Suprapubic skin (tissue), 4 donors: ENCODE results near the gene TMEM131. TPM values are rescaled to one million over a fixed set of nuclear protein-coding genes. Genes with fewer than 3 reads are reported as not detected.
"Not testable (repeated sequence)": the region's sequence is repeated elsewhere in the genome, so short reads cannot be mapped to it uniquely, and the experiment has no call there.

Source experiments
- DNase-seq, 2 donors: peaks; one replicate each; pipeline ENCODE4 v3.0.0-alpha.2; 2019; ENCODE audit warnings: low spot score in 2 of 2
- H3K27ac ChIP-seq: fragments of 200-600 bp; sonication (generic); one replicate; pipeline ENCODE4 v1.5.1; 2019
- H3K27me3 ChIP-seq: fragments of 200-600 bp; sonication (generic); one replicate; pipeline ENCODE4 v1.5.1; 2019
- H3K36me3 ChIP-seq: fragments of 200-600 bp; sonication (generic); one replicate; pipeline ENCODE4 v1.5.1; 2019
- H3K4me1 ChIP-seq: fragments of 200-600 bp; sonication (generic); one replicate; pipeline ENCODE4 v1.5.1; 2019
- H3K4me3 ChIP-seq: fragments of 200-600 bp; sonication (generic); one replicate; pipeline ENCODE4 v1.5.1; 2019; ENCODE audit warnings: mild to moderate bottlenecking
- H3K9me3 ChIP-seq: fragments of 200-600 bp; sonication (generic); one replicate; pipeline ENCODE4 v1.5.1; 2019
- EP300 ChIP-seq: sonication (generic); formaldehyde crosslinking; IDR thresholded peaks from one replicate; pipeline ENCODE4 v1.6.1; 2017; ENCODE audit warnings: antibody characterized with exemption
- POLR2A ChIP-seq, 2 donors: fragments of 450-650 bp; IDR thresholded peaks; one replicate each; pipeline ENCODE4 v1.6.1; 2017; ENCODE audit warnings: antibody characterized with exemption in 2 of 2, mild to moderate bottlenecking in 2 of 2, moderate library complexity in 2 of 2
- POLR2AphosphoS5 ChIP-seq, 3 donors: sonication (generic); formaldehyde crosslinking; IDR thresholded peaks; one replicate each; pipeline ENCODE4 v1.6.1; 2017; ENCODE audit warnings: antibody characterized with exemption in 3 of 3
- WGBS: methylation state at CpG from one replicate; pipeline ENCODE4 v1.1.5; 2018; 5-methylcytosine and 5-hydroxymethylcytosine counted together
- total RNA-seq, 4 donors: library from RNA; depleted of rRNA; stranded (reverse); fragments of >200 nt; gene quantifications; one replicate each; pipeline ENCODE4 v1.1.0, GENCODE V29; 2016
- TF ChIP-seq, protein P1 (sequence below), 2 donors: fragments of 200-600 bp in 1 of 2; fragments of 450-650 bp in 1 of 2; sonication (generic) in 1 of 2; IDR thresholded peaks; one replicate each; pipeline ENCODE4 v1.5.1; 2016 to 2019; ENCODE audit warnings: antibody characterized with exemption in 2 of 2, mild to moderate bottlenecking in 1 of 2, moderate library complexity in 1 of 2

The TMEM131 gene
- total RNA-seq, 4 donors from 2014 or later: 39.7 to 117 (median 42.5) TPM

GRCh38 chr2:98025481-98026037 is 29.8 kb upstream of the TMEM131 start:
- no peaks in the 10 kb centered on the region for H3K36me3 ChIP-seq
- DNase-seq: no peak

DNA sequence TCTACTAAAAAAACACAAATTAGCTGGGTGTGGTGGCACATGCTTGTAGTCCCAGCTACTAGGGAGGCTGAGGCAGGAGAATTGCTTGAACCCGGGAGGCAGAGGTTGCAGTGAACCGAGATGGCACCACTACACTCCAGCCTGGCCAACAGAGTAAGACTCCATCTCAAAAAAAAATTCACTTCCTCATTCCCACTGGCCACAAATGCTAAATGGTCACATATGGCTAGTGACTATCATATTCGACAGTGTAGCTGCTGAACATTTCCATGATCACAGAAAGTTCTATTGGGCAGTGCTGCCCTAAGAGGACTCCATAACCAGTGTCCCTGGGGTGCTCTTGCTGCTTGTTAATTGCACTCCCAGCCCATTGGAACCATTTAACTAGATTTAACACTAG is 26.3 kb upstream of the TMEM131 start:
- not testable (repeated sequence) for H3K4me1 ChIP-seq, H3K27me3 ChIP-seq, H3K9me3 ChIP-seq, DNase-seq, H3K36me3 ChIP-seq, H3K4me3 ChIP-seq, H3K27ac ChIP-seq
- WGBS: 84% methylated on average over 3 of the region's 3 CpGs

More at GRCh38 chr2:98025481-98026037, 29.8 kb upstream of the TMEM131 start:
- TF ChIP-seq EP300: no peak
- TF ChIP-seq POLR2AphosphoS5 (IDR thresholded peaks at IDR 0.05): no peak
- TF ChIP-seq POLR2A (IDR thresholded peaks at IDR 0.05): no peak
- TF ChIP-seq, protein P1, sequence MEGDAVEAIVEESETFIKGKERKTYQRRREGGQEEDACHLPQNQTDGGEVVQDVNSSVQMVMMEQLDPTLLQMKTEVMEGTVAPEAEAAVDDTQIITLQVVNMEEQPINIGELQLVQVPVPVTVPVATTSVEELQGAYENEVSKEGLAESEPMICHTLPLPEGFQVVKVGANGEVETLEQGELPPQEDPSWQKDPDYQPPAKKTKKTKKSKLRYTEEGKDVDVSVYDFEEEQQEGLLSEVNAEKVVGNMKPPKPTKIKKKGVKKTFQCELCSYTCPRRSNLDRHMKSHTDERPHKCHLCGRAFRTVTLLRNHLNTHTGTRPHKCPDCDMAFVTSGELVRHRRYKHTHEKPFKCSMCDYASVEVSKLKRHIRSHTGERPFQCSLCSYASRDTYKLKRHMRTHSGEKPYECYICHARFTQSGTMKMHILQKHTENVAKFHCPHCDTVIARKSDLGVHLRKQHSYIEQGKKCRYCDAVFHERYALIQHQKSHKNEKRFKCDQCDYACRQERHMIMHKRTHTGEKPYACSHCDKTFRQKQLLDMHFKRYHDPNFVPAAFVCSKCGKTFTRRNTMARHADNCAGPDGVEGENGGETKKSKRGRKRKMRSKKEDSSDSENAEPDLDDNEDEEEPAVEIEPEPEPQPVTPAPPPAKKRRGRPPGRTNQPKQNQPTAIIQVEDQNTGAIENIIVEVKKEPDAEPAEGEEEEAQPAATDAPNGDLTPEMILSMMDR (IDR thresholded peaks at IDR 0.05): no peak
- Histone ChIP-seq H3K4me3 (no peak overlapping the region), H3K27me3 (no peaks in the 10 kb centered on the region), H3K4me1 (no peaks in the 10 kb centered on the region), H3K9me3 (no peaks in the 10 kb centered on the region), H3K27ac (no peak overlapping the region)

DNA sequence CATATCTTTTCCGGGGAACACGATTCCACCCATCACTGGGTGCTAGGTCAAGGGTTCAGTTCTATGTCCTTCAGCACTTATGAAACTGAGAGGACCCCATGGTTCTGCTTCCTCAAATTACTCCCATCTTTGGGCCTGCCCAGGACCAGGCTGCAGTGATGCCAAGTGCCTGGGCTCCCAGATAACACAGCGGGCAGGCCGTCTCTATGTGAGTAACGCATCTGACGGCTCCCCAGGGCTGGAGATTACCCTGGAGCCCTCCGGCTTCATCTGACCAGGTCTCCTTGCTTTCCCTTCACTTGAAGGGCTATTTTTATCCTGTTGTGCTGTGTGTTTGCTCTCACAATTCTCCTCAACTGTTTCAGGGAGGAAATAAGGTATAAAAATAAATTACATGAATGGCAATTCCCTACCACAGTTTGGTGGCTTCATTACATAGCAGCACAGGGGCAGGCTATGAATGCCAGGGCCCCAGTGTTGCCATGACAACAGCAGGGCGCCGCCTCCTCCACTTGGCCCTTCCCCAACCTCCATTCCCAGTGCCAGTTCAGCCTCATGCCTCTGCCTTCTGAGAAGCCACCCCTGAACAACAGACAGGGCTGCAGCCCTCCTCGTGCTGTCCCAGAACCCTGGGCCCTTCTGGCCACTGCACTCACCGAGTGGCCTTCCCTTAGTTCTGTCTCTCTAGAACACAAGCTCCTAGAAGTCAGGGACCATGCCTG is 25.4 kb upstream of the TMEM131 start:
- no peak overlapping the region for H3K27ac ChIP-seq
- no peak overlapping the region for H3K4me3 ChIP-seq
- TF ChIP-seq POLR2AphosphoS5 (IDR thresholded peaks at IDR 0.05): no peak
- no peak for TF ChIP-seq EP300
- TF ChIP-seq POLR2A (IDR thresholded peaks at IDR 0.05): no peak
- no peaks in the 10 kb centered on the region for H3K27me3 ChIP-seq
- WGBS: 85% methylated on average over 11 of the region's 11 CpGs
- H3K9me3 ChIP-seq: no peaks in the 10 kb centered on the region
- DNase-seq: no peak
- no peaks in the 10 kb centered on the region for H3K4me1 ChIP-seq
- H3K36me3 ChIP-seq: no peaks in the 10 kb centered on the region

- H3K27ac ChIP-seq: no peak overlapping the region
- no peaks in the 10 kb centered on the region for H3K27me3 ChIP-seq
- H3K4me3 ChIP-seq: no peak overlapping the region
- H3K9me3 ChIP-seq: no peaks in the 10 kb centered on the region
- no peaks in the 10 kb centered on the region for H3K36me3 ChIP-seq
- no peak for TF ChIP-seq EP300
- TF ChIP-seq, protein P1 (IDR thresholded peaks at IDR 0.05): no peak
- no peak for TF ChIP-seq POLR2AphosphoS5 (IDR thresholded peaks at IDR 0.05)
- no peak for TF ChIP-seq POLR2A (IDR thresholded peaks at IDR 0.05)
- 94% methylated on average over 6 of the region's 6 CpGs for WGBS
- DNase-seq: no peak
- H3K4me1 ChIP-seq: no peaks in the 10 kb centered on the region
These were observed 24.8 kb upstream of the TMEM131 start for GRCh38 chr2:98020516-98020915.

- Histone ChIP-seq H3K4me3 (no peak overlapping the region), H3K4me1 (no peaks in the 10 kb centered on the region), H3K27ac (no peak overlapping the region), H3K36me3 (no peaks in the 10 kb centered on the region), H3K27me3 (no peaks in the 10 kb centered on the region), H3K9me3 (no peaks in the 10 kb centered on the region)
- TF ChIP-seq, protein P1 (IDR thresholded peaks at IDR 0.05): no peak
- TF ChIP-seq POLR2AphosphoS5 (IDR thresholded peaks at IDR 0.05): no peak
- no peak for TF ChIP-seq EP300
- TF ChIP-seq POLR2A (IDR thresholded peaks at IDR 0.05): no peak
- DNase-seq: no peak
- WGBS: 78% methylated on average over 7 of the region's 7 CpGs
These were observed 21.3 kb upstream of the TMEM131 start for GRCh38 chr2:98016908-98017670.

- Histone ChIP-seq H3K36me3 (no peaks in the 10 kb centered on the region), H3K27ac (no peak overlapping the region), H3K9me3 (no peaks in the 10 kb centered on the region), H3K4me3 (no peak overlapping the region), H3K4me1 (no peaks in the 10 kb centered on the region), H3K27me3 (no peaks in the 10 kb centered on the region)
- no peak for DNase-seq
- WGBS: 49% methylated on average over 1 of the region's 1 CpG
- TF ChIP-seq, protein P1 (IDR thresholded peaks at IDR 0.05): no peak
- TF ChIP-seq POLR2A (IDR thresholded peaks at IDR 0.05) (no peak), POLR2AphosphoS5 (IDR thresholded peaks at IDR 0.05) (no peak), EP300 (no peak)
These were observed 19.9 kb upstream of the TMEM131 start for GRCh38 chr2:98015671-98016070.
